ENCODE data around the gene CATSPERD. TPM values are rescaled to one million over a fixed set of nuclear protein-coding genes. Genes with fewer than 3 reads are reported as not detected.

CATSPERD gene
- total and polyA plus RNA-seq, 9 of the 15 experiments (the other 6 are each of a cell fraction or from before 2014, with no cell fraction given): not detected

GRCh38 chr19:5790559-5791520 lies 70.4 kb downstream of the CATSPERD start, which contains the start of gene DUS3L (continued):
- TF ChIP-seq PML (IDR thresholded peaks at IDR 0.05; ENCODE audit: low read length): peak; percentile 80
- TF ChIP-seq HEY1 (CRISPR knock-in tag; IDR thresholded peaks at IDR 0.05; ENCODE audit: borderline replicate concordance): no peak
- peak; percentile 17; the same call in 1 of the 2 replicates for TF ChIP-seq DMBX1 (CRISPR knock-in tag; IDR thresholded peaks at IDR 0.05; ENCODE audit: borderline replicate concordance)
- TF ChIP-seq MYNN (IDR thresholded peaks at IDR 0.05): no peak
- no peak for TF ChIP-seq MYNN (CRISPR knock-in tag; IDR thresholded peaks at IDR 0.05)
- TF ChIP-seq RAD51 (IDR thresholded peaks at IDR 0.05; ENCODE audit: borderline replicate concordance, low read depth): peak; percentile 92
- TF ChIP-seq NR1H2 (CRISPR knock-in tag; IDR thresholded peaks at IDR 0.05): peak; percentile 90; the same call in 1 of the 2 replicates
- TF ChIP-seq DDX20 (tag; IDR thresholded peaks at IDR 0.05; ENCODE audit: low read depth): no peak
- peak; percentile 83; the same call in 1 of the 2 replicates for TF ChIP-seq THAP7 (CRISPR knock-in tag; IDR thresholded peaks at IDR 0.05)
- no peak for TF ChIP-seq WHSC1 (IDR thresholded peaks at IDR 0.05; ENCODE audit: low read length)
- no peak for TF ChIP-seq CTCFL (IDR thresholded peaks at IDR 0.05; ENCODE audit: borderline replicate concordance, insufficient read depth, low read depth, low read length, poor library complexity, severe bottlenecking)
- no peak; the same call in 1 of the 2 replicates for TF ChIP-seq MEF2A (IDR thresholded peaks at IDR 0.05; ENCODE audit: control insufficient read depth, low read depth, low read length)
- TF ChIP-seq NFXL1 (CRISPR knock-in tag; IDR thresholded peaks at IDR 0.05): 0 out of 2 replicates have a peak, but pooled peaks have one; percentile 35
- no peak for TF ChIP-seq NR3C1 (CRISPR knock-in tag; IDR thresholded peaks at IDR 0.05)
- peak; percentile 89 for TF ChIP-seq FOXM1 (IDR thresholded peaks at IDR 0.05; ENCODE audit: low read depth)
- TF ChIP-seq FOXM1 (CRISPR knock-in tag; IDR thresholded peaks at IDR 0.05; ENCODE audit: low read depth): 0 out of 2 replicates have a peak, but pooled peaks have one; percentile 80
- no peak for TF ChIP-seq ZNF668 (CRISPR knock-in tag; IDR thresholded peaks at IDR 0.05)
- no peak for TF ChIP-seq HINFP (tag; conservative IDR thresholded peaks at IDR 0.05; ENCODE audit: low read depth)
- no peak for TF ChIP-seq BRCA1 (IDR thresholded peaks at IDR 0.05)
- TF ChIP-seq BRCA1 (CRISPR knock-in tag; IDR thresholded peaks at IDR 0.05): no peak
- peak; percentile 90 for TF ChIP-seq BRD4 (IDR thresholded peaks at IDR 0.05)
- no peak for TF ChIP-seq HIVEP1 (CRISPR knock-in tag; IDR thresholded peaks at IDR 0.05)
- no peak for TF ChIP-seq GATA2 (CRISPR knock-in tag; IDR thresholded peaks at IDR 0.05)

Data from K562 (cell line).